Medulla oblongata (tissue), 1 donor: Measurements from ENCODE around the gene MPZL2.
A peak's percentile ranks its signal among the peaks of the same experiment; 100 is the strongest.
"Not testable (repeated sequence)": the region's sequence is repeated elsewhere in the genome, so short reads cannot be mapped to it uniquely, and the experiment has no call there.

Experiments
- DNase-seq: peaks from one replicate; pipeline ENCODE4 v3.0.0-alpha.2; 2015; ENCODE audit errors: extremely low spot score

MPZL2 gene

DNA sequence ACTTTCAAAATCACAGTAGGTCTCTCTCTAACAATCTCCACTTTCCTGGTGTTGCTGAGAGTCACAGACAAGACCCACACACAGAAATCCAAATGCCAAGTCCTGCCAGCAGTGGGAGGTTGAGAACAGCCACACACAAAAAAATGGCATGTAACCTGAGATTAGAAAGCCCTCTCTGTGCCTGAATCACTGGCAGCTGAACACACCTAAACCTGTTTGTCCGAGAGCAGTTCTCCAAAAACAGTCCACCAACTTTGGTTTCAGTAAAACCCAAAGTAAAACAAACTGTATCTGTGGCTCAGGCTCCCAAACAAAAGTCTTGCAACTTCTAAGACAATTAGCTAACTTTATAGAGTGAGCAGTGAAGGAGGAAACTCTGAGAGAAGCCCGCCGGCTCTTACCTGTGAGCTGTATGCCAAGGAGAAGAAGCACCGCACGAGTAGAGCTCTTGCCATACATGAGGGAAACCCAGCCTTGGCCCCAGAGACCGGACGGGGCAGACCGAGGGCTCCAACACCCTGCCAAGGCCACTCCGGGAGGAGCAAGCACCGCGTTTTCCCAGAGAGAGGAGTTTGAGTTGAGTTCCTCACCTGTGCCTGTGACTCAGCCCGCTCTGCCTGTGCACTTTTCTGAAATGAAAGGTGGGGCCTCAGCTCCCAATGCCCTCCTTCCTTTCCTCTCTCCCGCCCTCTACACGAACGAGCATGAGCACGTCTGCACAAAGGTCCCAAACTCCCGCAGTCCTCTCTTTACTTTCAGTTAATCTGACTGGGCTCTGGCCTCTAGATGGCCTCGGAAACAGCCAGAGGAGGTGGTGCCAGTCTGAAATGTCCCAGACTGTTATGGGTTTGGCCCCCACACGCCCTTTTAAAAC is at the start of gene MPZL2:
TSS of gene MPZL2 (minus strand) at position 603 of the 874 bp plus-strand sequence. CDS start at position 459, 144 bp downstream.
- no peak for DNase-seq

DNA sequence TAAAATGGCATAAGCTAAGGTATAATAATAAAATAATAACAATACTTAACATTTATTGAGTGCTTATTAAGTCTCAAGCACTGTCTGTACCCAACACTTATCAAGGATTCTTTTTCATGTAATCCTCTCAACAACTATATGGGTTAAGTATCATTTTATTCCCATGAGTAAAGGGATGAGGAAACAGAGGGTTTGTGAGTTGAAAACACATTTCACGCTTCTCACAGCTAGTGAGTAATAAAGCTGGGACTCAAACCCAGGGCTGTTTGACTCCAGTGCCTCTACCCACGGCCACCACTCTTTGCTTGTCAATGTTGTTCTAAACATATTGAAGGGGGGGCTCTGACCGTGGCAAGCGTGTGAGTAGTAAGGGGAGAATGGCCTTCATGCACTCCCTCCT is 49.1 kb upstream of the MPZL2 start:
- no peak for DNase-seq

DNA sequence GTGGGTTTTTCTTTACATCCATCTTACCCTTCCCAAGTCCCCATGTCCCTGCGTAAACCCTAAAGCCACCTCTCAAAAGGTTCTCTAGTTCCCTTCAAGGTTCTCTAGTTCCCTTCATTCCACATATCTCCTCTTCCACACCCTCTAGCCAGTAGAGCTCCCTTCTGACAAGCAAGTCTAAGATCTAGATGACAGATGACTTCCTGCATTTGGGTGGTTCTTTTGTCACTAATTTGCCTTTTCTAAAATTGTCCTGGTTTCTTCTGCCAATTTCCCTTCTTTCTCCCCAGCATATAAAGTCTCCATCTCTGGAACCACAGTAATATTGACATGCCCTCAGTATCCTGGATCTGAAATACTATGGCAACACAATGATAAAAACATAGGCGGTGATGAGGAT is 48.2 kb upstream of the MPZL2 start:
- no peak for DNase-seq

DNA sequence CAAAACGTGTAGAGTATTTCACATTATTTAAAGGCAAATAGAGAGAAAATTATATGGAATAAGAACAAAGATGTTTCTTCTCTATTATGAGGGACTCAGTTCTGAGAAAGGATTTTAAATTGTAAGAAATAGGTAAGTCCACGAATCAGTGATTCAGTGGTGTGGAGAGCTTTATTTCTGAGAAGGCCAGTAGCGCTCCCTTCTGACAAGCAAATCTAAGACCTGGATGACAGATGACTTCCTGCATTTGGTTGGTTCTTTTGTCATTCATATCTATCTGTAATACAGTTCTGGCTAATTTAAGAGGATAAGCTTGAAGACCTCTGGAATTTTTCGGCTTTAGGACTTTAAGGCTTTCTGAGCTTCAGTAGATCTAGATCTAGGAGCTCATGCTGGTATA is 47.4 kb upstream of the MPZL2 start:
- DNase-seq = no peak

DNA sequence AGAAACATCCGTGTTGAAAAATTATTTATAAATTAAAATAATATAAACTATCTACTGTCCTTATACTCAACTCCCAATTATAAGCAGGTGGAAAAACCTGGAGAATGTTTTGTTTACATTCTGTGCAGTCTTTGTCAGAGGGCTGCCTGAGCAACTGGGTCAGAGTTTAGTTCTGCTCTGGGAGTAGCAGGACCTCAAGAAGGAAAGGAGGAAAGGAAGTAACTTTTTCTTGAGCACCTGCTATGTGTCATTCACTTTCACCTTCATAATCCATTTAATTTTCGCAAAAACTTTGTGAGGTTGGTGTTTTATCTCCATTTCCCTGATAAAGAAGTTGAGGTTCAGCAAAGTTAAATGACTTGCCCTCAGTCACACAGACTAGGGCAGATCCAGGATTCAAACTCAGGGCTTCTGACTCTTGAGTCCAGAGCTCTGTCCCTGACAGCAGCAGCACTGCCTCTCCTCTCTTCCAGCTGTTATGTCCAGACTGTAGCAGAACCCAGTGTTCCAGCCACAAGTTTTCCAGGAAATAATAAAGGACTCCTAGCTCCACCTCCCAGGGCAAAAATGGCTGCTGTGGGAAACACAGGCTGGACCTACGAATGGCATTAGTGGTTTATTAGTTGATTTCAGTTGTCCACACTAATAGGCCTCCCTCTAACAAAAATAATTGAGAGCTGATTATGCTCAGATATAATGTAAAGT is 46.8 kb upstream of the MPZL2 start:
- no peak for DNase-seq

DNA sequence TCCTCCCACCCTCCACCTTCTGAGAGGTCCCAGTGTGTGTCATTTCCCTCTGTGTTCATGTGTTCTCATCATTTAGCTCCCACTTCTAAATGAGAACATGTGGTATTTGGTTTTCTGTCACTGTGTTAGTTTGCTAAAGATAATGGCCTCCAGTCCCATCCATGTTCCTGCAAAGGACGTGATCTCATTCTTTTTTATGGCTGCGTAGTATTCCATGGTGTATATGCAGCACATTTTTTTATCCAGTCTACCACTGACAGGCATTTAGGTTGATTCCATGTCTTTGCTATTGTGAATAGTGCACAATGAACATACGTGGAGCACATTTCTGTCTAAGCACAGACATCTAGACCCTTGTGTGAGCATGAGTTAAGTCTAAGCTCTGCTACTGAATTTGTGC is 46.2 kb upstream of the MPZL2 start:
- no peak for DNase-seq

DNA sequence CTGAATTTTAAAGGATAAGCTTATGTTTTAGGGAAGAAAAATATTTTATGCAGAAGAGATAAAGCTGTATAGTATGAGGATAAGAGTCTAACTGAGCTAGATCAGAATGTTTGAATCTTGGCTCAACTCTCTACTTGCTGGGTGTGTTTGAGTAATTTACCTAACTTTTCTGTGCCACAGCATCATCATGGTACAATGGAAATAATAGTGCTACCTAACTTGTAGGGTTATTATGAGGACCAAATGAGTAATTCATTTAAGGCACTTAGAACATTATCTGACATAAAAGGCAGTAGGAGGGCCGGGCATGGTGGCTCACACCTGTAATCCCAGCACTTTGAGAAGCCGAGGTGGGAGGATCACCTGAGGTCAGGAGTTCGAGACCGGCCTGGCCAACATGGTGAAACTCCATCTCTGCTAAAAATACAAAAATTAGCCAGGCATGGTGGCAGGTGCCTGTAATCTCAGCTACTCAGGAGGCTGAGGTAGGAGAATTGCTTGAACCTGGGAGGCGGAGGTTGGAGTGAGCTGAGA is 45.0 kb upstream of the MPZL2 start:
- not testable (repeated sequence) for DNase-seq

DNA sequence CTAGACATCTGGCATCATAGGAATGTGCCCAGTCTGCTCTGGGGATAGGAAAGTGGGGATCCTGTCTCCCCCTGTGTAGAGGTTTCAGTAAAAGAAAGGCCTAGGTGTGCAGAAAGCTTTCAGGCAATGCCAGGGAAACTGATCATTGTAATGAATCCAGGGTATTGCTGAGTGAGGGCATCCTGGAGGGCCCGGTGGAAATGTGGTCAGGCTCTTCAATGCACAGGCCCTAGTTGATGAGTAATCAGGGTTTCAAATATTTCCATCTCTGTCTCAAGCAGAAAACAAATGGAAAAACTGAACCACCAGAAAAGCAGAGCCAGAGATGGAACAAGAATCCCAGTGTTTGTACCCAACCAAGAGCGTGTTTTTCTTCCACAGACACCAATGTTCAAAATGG is 42.5 kb upstream of the MPZL2 start:
- DNase-seq = no peak

DNA sequence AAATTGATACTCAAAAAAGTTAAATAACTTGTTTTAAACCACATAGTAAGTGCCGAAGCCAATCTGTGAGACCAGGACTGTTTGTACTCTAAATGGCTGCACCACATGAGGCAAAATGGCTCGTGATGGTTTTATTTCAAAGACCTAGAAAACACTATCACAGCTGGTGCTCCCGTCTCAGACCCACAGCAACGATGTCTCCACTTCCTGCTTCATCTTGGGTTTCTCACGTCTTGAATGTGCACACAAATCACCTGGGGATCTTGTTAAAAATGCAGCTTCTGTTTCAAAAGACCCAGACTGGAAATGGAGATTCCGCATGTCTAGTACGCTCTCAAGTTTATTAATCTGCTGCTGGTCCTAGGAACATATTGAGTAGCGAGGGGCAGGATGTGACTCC is 41.6 kb upstream of the MPZL2 start:
- DNase-seq = no peak

DNA sequence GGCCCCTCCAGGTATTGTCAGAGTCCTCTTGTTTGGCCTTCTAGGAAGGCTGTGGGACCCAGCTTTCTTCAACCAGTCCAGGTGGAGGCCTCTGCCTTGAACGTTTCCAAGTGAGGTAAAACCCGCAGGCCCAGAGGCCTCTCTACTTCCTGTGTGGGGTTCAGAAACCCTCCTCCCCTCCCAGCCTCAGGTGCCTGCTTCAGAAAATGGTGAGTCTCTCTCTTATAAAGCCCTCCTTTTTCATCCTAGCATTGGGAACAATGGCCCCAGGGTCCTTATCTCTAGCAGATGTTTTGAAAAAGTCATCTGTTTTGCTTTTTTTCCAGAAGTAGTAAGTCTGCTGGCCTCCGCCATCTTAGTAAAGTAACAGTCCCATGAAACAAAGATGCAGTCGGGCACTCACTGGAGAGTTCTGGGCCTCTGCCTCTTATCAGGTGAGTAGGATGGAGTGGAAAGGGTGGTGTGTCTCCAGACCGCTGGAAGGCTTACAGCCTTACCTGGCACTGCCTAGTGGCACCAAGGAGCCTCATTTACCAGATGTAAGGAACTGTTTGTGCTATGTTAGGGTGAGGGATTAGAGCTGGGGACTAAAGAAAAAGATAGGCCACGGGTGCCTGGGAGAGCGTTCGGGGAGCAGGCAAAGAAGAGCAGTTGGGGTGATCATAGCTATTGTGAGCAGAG is 40.6 kb upstream of the MPZL2 start, which contains the start of gene CD3E:
TSS of gene CD3E (plus strand) at position 163 of the 681 bp plus-strand sequence. CDS start at position 386, 223 bp downstream.
- DNase-seq = no peak

DNA sequence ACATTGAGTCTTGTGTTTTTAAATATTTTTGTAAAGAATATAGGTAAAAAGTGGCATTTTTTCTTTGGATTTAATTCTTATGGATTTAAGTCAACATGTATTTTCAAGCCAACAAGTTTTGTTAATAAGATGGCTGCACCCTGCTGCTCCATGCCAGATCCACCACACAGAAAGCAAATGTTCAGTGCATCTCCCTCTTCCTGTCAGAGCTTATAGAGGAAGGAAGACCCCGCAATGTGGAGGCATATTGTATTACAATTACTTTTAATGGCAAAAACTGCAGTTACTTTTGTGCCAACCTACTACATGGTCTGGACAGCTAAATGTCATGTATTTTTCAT is 40.1 kb upstream of the MPZL2 start:
- no peak for DNase-seq

DNA sequence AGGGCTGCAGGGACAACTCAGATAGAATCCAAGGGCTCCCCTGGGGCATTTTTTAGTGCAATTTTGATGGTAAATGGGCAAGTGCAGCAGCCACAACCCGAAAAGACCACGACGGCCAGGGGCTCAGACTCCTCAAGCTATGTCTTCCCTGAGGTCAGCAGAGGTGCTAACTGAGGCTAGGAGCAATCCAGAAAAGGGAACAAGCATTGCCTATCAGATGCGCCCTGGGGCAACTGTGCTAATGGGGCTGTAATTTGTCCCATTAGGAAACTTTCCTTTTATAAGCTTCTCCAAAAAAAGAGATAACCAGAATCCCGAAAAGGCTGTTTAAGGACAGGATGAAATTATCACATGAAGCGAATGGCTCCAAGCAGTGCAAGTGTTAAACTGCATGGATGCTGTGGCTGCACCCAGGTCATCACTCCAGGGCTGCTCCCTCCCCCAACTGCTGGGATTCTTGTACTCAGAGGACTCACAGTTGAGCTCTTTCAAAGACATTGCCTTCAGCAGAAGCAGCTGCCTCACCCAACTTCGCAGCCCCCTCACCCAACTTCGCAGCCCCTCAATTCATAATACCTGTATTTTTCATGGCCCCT is 37.6 kb upstream of the MPZL2 start:
- DNase-seq = no peak

DNA sequence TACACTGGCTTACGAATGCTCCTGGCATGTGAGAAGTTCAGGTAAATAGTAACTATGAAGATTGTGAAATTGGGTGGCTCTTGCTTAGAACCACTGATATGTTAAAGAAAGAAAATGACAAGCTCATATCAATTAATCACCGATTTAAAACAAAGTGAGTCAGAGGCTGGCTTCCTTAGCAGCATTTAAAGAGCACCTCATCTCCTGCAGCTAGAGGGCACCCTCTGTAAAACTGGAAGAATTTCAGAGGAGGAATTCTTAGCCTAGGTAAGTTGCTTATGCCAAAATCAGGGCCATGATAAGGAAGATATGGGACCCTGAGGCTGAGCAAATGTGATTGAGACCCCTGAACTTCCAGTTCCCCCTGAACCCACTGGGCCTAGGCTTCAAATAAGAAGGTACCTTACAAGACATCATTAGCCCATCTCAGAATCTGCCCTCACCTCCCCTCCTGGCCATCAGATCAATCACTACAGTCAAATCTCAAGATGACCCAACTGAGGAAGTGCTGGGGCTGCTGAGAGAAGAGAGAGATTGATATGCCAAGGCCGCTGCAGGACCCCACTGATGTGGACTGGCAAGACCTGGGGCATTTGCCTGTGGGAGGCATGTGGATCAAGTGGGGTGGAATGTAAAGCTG is 31.8 kb upstream of the MPZL2 start:
- DNase-seq = peak; percentile 27

DNA sequence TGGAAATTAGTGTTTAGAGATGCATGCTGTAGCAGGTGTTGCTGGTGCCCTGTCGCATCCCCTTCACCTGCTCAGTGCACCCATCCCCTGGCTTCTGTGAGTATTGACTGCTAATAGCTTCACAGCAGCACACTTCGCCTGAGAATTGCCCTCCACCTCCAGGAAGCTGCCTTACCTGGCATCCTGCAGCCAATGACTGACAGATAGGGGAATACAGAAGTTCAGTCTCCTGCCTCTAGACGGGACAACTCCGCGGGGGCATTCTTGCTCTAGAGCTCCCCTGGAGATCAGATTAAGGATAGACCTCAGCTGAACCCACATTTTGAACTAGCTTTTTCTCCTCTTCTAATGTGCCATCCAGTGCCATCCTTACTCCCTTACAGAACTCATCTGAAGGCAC is 31.1 kb upstream of the MPZL2 start:
- no peak for DNase-seq

DNA sequence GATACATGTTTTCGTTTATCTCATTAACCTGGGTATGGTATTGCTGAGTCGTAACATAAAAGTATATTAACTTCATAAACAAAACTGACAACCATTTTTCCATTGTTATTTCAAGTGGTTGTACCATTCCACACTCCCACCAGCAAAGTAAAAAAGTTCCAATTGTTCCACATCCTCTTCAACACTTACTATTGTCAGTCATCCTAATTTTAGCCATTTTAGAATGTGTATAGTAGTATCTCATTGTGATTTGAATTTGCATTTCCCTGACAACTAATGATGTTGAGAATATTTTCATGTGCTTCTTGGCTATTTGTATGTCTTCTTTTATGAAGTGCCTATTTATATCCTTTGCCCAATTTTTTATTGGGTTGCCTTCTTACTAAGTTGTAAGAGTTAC is 30.0 kb upstream of the MPZL2 start:
- DNase-seq = no peak

DNA sequence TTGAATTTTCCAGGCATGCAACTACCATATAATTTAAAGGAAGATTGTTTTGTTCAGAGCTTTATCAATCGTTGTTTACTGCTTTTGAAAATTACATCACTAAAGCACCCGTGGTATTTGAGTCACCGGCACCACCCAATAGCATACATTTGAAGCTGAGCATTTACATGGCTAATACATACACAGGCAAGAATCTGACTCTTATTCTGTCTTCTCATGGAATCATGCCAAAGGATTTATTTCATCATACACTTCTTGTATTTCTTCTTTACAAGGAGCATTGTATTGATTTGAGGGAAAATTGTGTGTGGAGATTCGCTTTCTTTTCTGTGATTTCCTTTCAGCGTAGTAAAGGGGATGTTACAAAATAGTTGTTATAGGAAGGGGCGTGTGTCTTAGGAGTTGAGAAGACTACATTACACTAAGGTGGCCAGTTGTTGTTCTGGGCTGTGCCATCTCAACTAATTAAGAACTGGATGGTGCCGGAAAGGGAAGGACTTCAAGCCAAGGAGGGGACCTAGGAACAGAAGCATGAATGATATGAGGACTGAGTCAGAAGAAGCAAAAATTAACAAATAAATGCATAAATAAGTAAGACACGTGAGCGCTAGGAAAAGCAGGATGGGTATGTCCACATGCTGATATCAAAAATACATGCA is 27.5 kb upstream of the MPZL2 start:
- DNase-seq = no peak

DNA sequence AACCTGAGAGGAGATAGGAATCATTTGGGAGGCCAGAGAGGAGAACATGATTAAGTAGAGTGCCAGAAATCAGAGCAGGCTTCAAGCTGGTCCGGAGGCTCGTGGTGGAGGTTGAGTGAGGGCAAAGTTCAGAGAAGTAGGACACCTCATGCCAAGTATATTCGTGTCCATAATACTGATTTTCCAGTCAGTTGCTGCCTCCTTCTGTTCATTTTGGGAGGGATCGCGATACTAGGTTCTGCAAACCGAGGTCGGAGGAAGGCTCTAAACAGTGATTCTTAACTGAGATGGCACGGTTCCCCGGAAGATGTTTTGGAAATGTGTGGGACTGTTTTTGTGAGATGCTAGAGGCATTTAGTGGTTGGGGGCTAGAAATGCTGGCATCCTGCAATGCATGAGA is 26.8 kb upstream of the MPZL2 start:
- DNase-seq = peak; percentile 43

DNA sequence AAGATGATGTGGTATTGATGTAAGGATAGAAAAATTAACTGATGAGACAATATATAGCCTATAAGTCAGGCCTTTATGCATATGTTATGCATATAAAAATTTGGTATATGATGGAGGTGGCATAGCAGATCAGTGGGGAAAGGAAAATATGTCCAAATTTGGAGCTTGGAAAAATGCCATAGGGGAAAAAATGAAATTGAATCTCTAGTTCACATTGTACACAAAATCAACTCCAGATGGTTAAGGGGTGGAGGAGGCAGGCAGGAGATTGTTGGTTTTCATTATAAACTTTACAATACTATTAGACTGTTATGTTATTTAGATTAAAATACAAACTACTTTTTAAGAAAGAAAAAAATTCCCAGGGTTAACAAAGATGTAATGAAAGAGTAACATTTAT is 25.3 kb upstream of the MPZL2 start:
- DNase-seq = no peak

DNA sequence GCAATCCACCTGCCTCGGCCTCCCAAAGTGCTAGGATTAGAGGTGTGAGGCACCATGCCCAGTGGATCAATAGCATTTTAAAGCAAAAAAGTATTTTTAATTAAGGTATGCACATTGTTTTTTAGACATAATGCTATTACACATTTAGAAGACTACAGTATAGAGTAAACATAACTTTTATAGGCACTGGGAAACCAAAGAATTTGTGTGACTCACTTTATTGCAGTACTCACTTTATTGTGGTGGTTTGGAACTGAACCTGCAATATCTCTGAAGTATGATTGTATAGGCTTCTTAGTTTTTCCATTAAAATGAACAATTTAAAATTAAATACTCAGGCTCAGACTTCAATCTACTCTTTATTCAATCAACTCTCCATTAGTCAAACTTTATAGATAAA is 22.9 kb upstream of the MPZL2 start:
- DNase-seq = no peak

DNA sequence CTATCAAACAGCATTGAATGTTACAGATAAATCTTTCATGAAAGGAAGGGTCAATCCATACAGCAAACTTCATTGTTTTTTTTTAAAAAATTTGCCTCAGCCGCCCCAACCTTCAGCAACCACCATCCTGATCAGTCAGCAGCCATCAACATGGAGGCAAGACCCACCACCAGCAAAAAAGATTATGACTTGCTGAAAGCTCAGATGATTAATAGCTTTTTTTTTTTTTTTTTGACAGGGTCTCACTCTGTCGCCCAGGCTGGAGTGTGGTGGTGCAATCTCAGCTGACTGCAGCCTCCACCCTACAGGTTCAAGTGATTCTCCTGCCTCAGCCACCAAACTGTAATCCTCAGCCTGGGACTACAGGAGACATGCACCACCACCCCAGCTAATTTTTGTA is 22.4 kb upstream of the MPZL2 start:
- no peak for DNase-seq

DNA sequence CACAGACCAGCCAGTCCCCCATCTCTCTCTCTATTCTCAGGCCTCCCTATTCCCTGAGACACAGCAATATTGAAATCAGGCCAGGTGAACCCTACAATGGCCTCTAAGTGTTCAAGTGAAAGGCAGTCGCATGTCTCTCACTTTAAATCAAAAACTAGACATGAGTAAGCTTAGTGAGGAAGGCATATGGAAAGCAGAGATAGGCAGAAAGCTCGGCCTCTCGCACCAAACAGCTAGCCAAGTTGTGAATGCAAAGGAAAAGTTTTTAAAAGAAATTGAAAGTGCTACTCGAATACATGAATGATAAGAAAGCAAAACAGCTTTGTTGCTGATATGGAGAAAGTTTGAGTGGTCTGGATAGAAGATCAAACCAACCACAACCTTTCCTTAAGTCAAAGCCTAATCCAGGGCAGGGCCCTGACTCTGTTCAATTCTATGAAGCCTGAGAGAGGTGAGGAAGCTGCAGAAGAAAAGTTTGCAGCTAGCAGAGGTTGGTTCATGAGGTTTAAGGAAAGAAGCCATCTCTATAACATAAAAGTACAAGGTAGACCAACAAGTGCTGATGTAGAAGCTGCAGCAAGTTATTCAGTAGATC is 19.8 kb upstream of the MPZL2 start:
- no peak for DNase-seq
